Activated CD4-positive, alpha-beta T cell treated with anti-CD3 and anti-CD28 coated beads, Interleukin-2, Interleukin-4, amounts not matched to agents 100 ng/mL and 50 ng/mL, durations not matched to agents 16 hours and 8 hours (primary cell): Measurements from ENCODE around the gene MRPL34.

Experiments
- DNase-seq: peaks from one replicate; pipeline ENCODE4 v3.0.0-alpha.2; 2020; ENCODE audit warnings: low spot score

Gene MRPL34

GRCh38 chr19:17341386-17341785 lies 35.7 kb downstream of the MRPL34 start:
- no peak for DNase-seq

- no peak for DNase-seq
These were observed 36.2 kb downstream of the MRPL34 start for GRCh38 chr19:17341845-17342244.

- peak; percentile 84 for DNase-seq
These were observed 40.5 kb downstream of the MRPL34 start for GRCh38 chr19:17346109-17346671.

DNA sequence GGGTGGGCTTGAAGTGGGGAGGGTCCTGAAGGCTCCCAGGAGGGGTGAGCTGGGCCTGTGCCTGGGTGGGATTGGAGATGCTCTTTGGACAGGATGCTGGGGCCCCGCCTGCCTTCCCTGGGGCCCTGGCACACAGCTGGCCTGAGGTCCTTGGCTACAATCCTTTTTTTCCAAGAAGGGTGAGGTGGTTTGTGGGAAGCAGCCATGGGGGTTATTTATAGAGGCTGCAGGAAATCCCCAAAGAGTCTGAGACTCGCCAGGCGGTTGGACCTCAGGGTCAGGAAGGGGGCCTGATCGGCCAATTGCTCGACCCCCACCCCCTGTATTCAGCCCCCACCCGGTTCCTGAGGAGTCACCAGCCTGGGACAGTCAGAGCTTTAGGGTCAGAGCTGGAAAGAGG lies 41.7 kb downstream of the MRPL34 start:
- no peak for DNase-seq

DNA sequence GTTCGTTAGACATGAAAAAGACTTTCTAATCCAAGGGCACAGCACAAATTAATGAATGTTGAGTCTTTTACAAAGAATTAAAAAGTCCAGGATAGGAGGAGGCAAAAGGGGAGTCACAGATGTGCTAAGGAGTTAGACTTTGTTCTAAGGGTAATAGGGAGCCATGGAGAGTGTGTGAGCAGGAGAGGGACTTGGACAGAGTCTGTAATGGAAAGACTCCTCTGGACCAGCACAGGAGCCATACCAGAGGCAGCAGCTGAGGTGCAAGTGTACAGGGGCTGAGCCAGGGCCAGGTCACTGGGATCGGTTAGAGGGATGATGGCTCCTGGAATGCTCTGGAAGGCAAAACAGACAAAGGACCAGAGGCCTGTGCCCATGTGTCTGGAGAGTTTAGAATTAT lies 42.2 kb downstream of the MRPL34 start:
- no peak for DNase-seq

- DNase-seq = no peak
These were observed 43.0 kb downstream of the MRPL34 start for GRCh38 chr19:17348700-17349099.

- DNase-seq = no peak
These were observed 46.3 kb downstream of the MRPL34 start for GRCh38 chr19:17351815-17352435.

GRCh38 chr19:17352608-17353280 lies 47.1 kb downstream of the MRPL34 start:
- DNase-seq = no peak

DNA sequence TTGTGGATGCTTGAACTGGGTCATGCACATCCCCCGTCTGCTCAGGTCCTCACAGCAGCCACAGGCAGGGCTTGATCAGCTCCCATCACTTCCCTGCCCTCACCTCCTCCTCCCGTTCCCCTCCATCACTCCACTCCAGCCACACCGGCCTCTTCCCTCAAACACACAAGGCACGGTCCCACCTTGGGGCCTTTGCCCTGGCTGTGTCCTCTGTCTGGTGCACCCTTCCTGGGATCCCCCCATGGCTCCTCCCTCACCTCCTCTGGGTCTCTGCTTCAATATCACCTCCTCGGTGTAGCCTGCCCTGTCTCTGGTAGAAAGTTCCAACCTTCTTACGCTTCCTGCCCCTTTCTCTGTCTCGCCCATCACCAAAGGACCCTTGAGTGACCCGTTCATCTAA lies 47.7 kb downstream of the MRPL34 start:
- DNase-seq = no peak
